Urothelium cell line (cell line): ENCODE results near the gene DRAXIN.

Experiments used
- DNase-seq: peaks from one replicate; pipeline ENCODE4 v3.0.0; 2011; ENCODE audit warnings: low spot score, mixed read lengths
- FAIRE-seq: peaks from 2 replicates; lab custom pipeline; 2011; peaks lifted over from hg19 to GRCh38; lab: Jason Lieb, UNC

DRAXIN gene

DNA sequence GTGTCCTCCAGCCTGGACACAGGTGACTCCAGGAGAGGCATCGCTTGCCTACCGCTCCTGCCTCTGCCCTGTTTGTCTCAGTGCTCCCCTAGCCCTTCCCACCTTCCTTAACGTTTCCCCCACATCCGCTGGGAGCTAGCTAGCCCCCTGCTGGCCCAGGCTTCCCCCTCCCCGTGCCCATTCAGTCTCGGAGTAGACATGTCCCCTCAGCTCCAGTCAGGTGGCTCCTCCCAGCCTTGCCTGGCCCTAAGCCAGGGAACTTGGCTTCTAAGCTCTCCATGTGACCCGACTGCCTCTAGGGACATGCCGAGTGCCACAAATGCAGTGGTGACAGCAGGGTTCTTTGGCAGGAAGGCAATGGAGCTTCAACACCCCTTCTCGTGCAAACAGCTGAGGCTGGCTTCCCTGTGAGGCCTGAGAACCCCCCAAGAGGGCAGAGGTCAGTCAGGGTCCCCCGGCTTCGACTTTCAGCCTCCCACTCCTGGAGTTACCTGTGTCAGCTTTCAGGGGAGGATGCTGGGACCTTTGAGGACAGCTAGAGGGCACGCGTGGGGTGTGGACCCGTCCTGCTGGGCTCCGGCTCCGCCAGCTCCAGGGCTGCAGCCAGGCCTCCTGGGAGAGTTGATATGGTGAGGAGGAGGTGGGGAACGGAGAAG is 16.2 kb downstream of the DRAXIN start:
- no peak for DNase-seq
- no peak for FAIRE-seq

DNA sequence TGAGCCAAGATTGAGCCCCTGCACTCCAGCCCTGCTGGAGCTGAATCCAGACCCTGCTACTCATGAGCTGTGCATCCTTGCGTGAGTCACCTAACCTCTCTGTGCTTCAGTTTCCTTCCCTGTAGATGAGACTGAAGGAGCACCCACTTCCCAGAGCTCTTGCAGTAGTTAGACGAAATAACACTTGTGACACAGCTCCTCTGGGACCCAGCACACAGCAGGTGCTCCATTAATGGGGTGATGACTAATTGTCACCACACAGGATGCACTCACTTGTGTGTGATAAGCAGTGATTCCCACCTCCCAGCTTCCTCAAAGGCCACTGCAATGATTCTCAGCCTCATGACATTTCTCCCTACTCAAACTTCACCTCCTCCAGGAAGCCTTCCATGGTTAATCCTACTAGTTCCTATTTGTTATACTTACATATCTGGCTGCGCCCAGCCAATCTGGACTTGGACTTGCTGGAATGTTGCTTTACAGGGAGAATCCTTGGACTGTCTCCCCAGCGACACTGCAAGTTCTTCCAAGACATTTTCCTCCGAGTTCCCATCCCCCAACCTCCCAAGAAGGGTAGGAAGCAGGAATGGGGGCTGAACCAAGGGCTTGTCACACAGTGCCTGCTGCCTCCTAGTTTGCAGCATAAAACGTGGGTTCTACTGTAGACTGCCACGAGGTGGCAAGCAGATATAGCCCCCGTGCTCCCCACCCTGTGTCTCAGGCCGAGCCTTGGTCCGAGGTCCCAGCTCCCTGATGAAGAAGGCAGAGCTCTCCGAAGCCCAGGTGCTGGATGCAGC is 17.2 kb downstream of the DRAXIN start:
- no peak for DNase-seq

DNA sequence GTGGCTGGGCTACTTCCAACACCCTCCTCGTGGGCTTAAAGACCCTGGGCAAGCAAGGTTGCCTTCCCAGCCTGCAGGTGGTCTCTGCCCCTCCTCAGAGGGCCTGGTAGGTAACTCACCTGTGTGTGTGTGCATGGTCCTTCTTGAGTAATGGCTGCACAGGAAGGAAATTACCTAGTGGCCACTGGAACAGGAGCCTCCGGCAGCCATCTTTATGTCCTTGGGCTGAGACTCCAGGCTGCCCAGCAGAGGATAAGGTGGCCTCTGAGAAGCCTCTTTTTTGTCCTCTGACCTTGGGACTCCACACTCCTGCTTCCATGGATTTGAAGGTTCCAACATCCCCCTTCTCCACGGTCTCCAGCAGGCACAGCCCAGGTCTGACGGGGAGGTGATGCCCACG is 20.0 kb downstream of the DRAXIN start:
- DNase-seq (no peak), FAIRE-seq (no peak)

More for the DNA sequence above, 17.2 kb downstream of the DRAXIN start:
- FAIRE-seq = no peak

GRCh38 chr1:11712285-11712684 is 20.8 kb downstream of the DRAXIN start:
- DNase-seq (no peak), FAIRE-seq (no peak)

DNA sequence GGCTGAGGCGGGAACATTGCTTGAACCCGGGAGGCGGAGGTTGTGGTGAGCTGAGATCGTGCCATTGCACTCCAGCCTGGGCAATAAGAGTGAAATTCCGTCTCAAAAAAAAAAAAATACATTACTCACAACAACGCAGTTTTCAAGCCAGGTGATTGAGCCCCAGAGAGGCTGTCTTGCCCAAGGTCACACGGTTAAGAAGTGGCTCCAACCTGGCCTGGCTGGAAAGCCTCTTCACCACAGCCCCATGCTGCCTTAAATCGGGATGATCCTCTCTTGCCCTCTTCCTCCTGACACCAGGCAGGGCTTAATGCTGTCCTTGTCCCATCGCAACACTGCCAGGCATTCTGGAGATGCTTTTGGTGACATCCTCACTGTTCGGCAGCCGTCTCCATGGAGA is 21.6 kb downstream of the DRAXIN start:
- FAIRE-seq = no peak
- DNase-seq = no peak

- FAIRE-seq (no peak), DNase-seq (no peak)
Observed at GRCh38 chr1:11714831-11715575, 23.5 kb downstream of the DRAXIN start.

DNA sequence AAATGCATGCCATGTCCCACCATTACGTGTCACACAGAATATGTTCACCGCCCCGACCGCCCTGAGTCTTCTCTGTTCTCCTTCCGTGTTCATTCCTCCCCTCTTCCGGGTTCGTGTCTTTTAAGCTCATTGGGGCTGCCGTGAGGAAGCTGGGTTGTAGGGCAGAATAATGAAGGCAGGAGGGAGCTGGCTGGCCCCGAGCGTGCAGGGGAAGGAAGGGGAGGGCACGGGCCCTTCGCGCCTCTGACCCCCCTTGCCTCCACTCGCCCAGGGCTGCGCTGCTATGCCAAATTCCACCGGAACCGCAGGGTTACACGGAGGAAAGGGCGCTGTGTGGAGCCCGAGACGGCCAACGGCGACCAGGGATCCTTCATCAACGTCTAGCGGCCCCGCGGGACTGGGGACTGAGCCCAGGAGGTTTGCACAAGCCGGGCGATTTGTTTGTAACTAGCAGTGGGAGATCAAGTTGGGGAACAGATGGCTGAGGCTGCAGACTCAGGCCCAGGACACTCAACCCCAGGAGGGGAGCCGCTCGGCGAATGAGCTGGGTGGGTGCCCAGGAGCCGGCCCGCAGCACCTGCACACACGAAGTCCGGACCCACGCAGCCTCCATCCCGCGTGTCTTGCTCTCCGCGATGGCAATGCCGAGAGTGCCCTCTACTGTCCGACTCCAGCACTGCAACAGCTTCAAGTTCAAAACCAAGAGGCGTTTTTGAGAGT is 28.0 kb downstream of the DRAXIN start:
- FAIRE-seq (peak; percentile 78), DNase-seq (peak; percentile 64)

GRCh38 chr1:11720033-11720376 is 28.5 kb downstream of the DRAXIN start:
- FAIRE-seq (no peak), DNase-seq (no peak)

DNA sequence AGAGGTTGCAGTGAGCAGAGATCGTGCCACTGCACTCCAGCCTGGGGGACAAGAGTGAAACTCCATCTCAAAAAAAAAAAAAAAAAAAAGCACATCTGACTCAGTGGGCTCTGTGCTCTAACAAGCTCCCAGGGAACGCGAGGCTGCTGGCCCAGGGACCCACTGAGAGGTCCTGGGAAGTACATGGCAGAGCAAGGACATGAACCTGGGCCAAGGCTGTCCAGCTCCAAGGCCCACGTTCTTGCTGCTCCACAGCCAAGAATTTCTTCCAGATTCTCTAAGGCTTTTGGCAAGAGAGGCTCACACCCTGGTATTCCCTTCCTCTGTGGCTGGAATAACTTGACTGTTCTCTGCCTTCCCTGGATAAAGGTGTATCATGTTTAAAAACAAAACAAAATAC is 29.0 kb downstream of the DRAXIN start:
- no peak for DNase-seq
- FAIRE-seq = no peak

- no peak for DNase-seq
- no peak for FAIRE-seq
Observed at GRCh38 chr1:11721311-11721710, 29.8 kb downstream of the DRAXIN start.

DNA sequence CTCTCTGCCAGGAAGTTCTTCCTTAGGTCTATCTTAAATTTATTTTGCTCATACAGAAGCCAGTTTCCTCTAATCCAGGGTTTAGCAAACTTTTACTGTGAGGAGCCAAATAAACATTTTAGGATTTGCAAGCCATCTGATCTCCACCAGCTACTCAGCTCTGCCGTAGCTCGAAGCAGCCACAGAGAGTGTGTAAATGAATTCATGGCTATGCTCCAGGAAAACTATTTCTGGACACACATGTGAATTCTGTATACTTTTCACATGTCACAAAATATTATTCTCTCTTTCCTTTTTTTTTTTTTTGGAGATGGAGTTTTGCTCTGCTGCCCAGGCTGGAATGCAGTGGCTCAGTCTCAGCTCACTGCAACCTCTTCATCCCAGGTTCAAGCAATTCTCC is 31.0 kb downstream of the DRAXIN start:
- no peak for DNase-seq

DNA sequence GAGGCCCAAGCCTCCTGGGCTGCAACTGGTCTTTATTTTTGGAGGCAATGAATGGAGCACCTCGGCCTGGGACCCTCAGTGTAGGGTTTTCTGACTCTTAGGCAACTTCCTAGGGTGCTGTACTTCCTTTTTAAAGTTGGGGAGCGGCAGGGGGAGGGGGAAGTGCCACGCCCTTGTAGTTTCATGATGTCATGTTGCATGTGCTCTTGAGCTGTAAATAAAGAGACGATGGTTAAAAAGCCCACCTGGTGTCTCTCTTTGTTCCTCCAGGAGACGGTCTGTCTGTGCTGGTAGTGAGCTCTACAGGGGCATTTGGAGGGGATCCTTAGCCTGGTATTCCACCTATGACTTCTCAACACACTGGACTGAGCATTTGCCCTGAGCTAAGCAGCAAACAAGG is 34.1 kb downstream of the DRAXIN start:
- no peak for FAIRE-seq
- no peak for DNase-seq

More for the DNA sequence above, 31.0 kb downstream of the DRAXIN start:
- no peak for FAIRE-seq

DNA sequence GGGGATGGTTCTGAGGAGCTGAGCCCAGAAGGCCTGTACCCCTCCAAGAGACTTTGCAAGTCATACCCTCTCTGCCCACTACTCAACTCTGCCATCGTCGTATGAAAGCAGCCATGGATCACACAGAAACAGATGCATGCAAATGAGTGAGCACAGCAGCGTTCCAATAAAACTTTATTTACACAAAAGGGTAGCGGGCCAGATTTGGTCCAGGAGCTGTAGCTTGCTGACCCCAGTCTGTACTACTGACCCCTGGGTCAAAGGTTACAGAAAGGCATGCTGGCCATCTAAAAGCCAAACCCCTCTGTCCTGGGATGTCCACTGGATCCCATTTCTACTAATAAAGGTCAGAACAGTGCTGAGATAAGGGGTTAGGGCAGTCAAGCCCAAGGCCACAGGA is 35.6 kb downstream of the DRAXIN start:
- no peak for DNase-seq
- no peak for FAIRE-seq

- no peak for FAIRE-seq
- no peak for DNase-seq
Observed at GRCh38 chr1:11728126-11728806, 36.8 kb downstream of the DRAXIN start.

DNA sequence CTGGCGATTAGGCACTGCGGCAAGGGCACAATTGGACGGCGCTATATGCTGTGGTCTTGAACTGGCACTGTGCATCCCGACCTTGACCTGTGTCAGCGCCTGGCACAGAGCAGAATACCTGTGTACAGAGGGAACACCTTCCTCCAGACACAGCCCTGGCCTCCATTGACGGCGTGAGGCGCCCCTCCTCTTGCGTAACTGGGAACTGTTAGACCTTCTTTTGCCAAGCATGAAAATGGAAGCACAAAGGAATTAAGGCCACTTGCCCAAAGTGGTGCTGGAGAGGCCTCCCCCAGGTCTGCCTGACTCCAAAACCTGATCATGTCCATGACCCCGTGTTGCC is 37.6 kb downstream of the DRAXIN start:
- FAIRE-seq (no peak), DNase-seq (no peak)

DNA sequence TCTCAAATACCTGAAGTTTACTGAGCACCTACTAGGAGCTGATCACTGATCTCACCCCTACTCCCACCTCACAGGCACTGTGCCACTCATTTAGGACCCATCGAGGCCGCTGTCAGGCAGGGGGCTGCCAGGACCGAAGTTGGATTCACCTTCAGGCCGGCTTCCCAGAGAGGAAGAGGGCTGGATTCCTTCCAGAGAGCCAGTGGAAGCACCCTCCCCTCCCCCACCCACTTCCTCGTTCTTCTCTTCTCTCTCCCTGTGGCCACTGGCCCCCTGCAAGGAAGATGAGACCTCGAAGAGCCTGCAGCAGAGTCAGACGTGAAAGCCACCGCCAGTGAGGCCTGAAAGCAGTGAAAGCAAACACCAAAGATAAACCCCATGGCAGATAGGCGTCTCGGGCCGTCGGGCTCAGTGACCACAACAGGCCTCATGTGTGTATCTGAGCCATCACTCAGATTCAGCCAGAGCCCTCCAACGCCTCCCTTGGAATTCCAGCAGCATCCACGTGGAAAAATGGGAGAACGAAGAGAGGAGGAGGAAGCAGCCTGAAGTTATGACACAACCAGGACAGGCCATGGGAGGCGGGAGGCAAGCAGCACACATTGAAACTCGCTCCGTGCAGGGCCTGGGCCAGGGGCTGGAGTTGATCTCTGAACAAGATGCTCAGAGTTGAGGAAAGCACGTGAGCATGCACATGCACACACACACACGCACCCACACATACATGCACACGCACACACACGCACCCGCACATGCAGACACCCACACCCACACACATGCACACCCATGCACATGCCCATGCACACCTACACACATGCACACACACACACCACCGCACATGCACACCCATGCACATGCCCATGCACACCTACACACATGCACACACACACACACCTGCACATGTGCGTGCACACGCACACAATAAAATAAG is 38.3 kb downstream of the DRAXIN start:
- FAIRE-seq (peak; percentile 55), DNase-seq (no peak)

GRCh38 chr1:11730429-11730891 is 39.0 kb downstream of the DRAXIN start:
- no peak for FAIRE-seq

GRCh38 chr1:11731691-11732283 is 40.3 kb downstream of the DRAXIN start:
- no peak for FAIRE-seq
- peak; percentile 43 for DNase-seq

More at GRCh38 chr1:11730429-11730891, 39.0 kb downstream of the DRAXIN start:
- no peak for DNase-seq

- no peak for DNase-seq
- FAIRE-seq = no peak
Observed at GRCh38 chr1:11733306-11733705, 41.8 kb downstream of the DRAXIN start.
